Osteoblast (primary cell): ENCODE data around the gene HLF. TPM values are rescaled to one million over a fixed set of nuclear protein-coding genes. Genes with fewer than 3 reads are reported as not detected.

ENCODE experiments used
- DNase-seq: peaks from one replicate; pipeline ENCODE4 v3.0.0; 2011; ENCODE audit warnings: low spot score, mixed read lengths; ENCODE audit not compliant: insufficient read length; ENCODE audit errors: missing footprints
- H2AFZ ChIP-seq: 2 replicates; pipeline ENCODE4 v1.6.0; 2011; ENCODE audit warnings: mild to moderate bottlenecking, low read length
- H3K27ac ChIP-seq: 2 replicates; pipeline ENCODE4 v1.5.1; 2011; ENCODE audit warnings: mild to moderate bottlenecking, low read depth, low read length, moderate library complexity
- H3K27me3 ChIP-seq: 2 replicates; pipeline ENCODE4 v1.6.0; 2012; ENCODE audit warnings: mild to moderate bottlenecking, control low read depth, inconsistent platforms, low read length, moderate library complexity; ENCODE audit not compliant: insufficient read depth
- H3K36me3 ChIP-seq: 2 replicates; pipeline ENCODE4 v1.5.1; 2011; ENCODE audit warnings: mild to moderate bottlenecking, low read length, control low read depth, moderate library complexity; ENCODE audit not compliant: insufficient read depth
- H3K4me1 ChIP-seq: 2 replicates; pipeline ENCODE4 v1.5.1; 2011; ENCODE audit warnings: mild to moderate bottlenecking, low read length, control low read depth, moderate library complexity; ENCODE audit not compliant: insufficient read depth
- H3K4me2 ChIP-seq: 2 replicates; pipeline ENCODE4 v1.6.0; 2011; ENCODE audit warnings: mild to moderate bottlenecking, low read length; ENCODE audit not compliant: insufficient read depth
- H3K4me3 ChIP-seq: fragments of 200-600 bp; sonication (generic); 3 replicates; pipeline ENCODE4 v1.5.1; 2012; ENCODE audit warnings: mild to moderate bottlenecking, low read length, inconsistent platforms; ENCODE audit not compliant: insufficient read depth
- H3K79me2 ChIP-seq: 2 replicates; pipeline ENCODE4 v1.6.0; 2012; ENCODE audit warnings: mild to moderate bottlenecking, low read length, control low read depth, inconsistent platforms; ENCODE audit not compliant: insufficient read depth
- H3K9me3 ChIP-seq: 2 replicates; pipeline ENCODE4 v1.5.1; 2011; ENCODE audit warnings: low read depth, low read length, control low read depth
- H4K20me1 ChIP-seq: 2 replicates; pipeline ENCODE4 v1.6.0; 2012; ENCODE audit warnings: mild to moderate bottlenecking, low read length, control low read depth; ENCODE audit not compliant: insufficient read depth
- total RNA-seq: library from RNA; depleted of rRNA; stranded (reverse); fragments of >200 nt; gene quantifications from 2 replicates; pipeline ENCODE4 v1.2.3, GENCODE V29; 2012
- TF ChIP-seq, protein P1 (sequence below): IDR thresholded peaks from 2 replicates; pipeline ENCODE4 v1.5.1; 2011; ENCODE audit warnings: mild to moderate bottlenecking, low read depth, low read length, moderate library complexity; ENCODE audit errors: extremely low read depth

Gene HLF
- total RNA-seq, 1 donor = under 0.01 TPM

DNA sequence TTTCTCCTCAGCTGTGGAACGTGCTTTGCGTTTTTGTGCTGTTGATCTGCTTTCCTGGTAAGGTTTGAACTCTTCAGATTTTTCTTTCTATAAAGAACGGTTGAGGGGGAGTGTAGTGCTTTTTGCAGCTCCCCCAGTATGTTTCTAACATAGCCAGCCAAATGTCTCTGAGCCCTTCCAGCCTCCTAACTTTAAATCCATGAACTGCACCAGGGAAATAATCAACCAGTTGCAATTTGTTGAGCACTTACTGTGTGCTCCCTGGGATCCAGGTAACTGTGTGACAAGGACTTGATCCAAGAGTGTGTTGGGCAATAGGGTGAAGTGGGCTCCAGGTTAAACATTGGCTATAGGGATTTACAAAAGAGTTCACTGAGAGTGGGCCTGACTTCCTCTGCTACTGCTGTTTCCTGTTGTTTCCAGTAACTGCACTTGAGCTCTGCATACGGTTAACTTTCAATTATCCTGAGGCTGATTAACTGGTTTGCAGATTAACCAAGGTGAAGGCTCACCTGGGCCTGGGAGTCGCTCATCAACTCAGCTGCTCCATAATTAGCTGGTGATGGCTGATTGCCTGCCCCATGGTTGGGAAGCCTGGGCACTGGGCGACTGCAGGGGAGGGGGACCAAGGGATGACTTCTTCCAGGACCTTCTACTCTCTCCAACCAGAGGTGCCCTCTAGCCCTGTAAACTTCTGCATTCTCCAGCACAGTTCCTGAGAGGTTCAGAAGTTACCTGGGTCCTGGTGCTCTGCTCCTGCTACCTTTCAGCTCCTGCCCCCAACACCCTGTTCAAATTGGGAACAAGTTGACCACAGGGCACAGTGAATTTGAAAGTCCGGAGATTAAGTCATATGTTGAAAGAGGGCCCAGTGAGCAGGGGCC is 19.5 kb downstream of the HLF start:
- Histone ChIP-seq H3K36me3 (no peaks in the 10 kb centered on the region), H3K27ac (no peak overlapping the region), H3K4me1 (peaks cover 22% of the 10 kb centered on the region), H3K27me3 (no peaks in the 10 kb centered on the region), H4K20me1 (no peaks in the 10 kb centered on the region), H2AFZ (no peak overlapping the region), H3K79me2 (no peaks in the 10 kb centered on the region), H3K9me3 (no peaks in the 10 kb centered on the region), H3K4me2 (no peak overlapping the region), H3K4me3 (no peak overlapping the region)
- no peak for DNase-seq
- TF ChIP-seq, protein P1, sequence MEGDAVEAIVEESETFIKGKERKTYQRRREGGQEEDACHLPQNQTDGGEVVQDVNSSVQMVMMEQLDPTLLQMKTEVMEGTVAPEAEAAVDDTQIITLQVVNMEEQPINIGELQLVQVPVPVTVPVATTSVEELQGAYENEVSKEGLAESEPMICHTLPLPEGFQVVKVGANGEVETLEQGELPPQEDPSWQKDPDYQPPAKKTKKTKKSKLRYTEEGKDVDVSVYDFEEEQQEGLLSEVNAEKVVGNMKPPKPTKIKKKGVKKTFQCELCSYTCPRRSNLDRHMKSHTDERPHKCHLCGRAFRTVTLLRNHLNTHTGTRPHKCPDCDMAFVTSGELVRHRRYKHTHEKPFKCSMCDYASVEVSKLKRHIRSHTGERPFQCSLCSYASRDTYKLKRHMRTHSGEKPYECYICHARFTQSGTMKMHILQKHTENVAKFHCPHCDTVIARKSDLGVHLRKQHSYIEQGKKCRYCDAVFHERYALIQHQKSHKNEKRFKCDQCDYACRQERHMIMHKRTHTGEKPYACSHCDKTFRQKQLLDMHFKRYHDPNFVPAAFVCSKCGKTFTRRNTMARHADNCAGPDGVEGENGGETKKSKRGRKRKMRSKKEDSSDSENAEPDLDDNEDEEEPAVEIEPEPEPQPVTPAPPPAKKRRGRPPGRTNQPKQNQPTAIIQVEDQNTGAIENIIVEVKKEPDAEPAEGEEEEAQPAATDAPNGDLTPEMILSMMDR = no peak

DNA sequence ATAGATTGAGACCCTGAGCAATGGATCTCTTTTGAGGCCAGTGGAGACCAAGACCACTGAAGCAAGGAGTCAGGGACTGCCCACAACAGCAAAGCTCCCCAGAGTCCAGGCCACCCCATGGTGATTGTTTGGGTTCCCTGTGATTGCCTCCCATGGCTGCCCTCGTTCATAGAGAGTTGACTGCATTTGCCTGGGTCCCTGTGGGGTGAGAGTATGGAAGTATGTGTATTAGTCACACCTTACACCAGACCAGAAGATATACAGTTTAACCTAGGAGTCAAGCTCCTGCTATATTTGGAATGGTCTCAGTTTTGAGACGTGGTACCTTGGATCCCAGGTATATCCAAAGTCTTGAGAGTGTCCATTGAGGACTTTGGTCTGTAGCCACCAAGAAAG is 20.2 kb downstream of the HLF start:
- Histone ChIP-seq H3K36me3 (no peaks in the 10 kb centered on the region), H2AFZ (no peak overlapping the region), H3K27ac (no peak overlapping the region), H3K4me3 (no peak overlapping the region), H3K4me2 (no peak overlapping the region), H3K79me2 (no peaks in the 10 kb centered on the region), H3K9me3 (no peaks in the 10 kb centered on the region), H3K27me3 (no peaks in the 10 kb centered on the region), H4K20me1 (no peaks in the 10 kb centered on the region), H3K4me1 (peaks cover 22% of the 10 kb centered on the region)
- DNase-seq = no peak
- TF ChIP-seq, protein P1 = no peak

DNA sequence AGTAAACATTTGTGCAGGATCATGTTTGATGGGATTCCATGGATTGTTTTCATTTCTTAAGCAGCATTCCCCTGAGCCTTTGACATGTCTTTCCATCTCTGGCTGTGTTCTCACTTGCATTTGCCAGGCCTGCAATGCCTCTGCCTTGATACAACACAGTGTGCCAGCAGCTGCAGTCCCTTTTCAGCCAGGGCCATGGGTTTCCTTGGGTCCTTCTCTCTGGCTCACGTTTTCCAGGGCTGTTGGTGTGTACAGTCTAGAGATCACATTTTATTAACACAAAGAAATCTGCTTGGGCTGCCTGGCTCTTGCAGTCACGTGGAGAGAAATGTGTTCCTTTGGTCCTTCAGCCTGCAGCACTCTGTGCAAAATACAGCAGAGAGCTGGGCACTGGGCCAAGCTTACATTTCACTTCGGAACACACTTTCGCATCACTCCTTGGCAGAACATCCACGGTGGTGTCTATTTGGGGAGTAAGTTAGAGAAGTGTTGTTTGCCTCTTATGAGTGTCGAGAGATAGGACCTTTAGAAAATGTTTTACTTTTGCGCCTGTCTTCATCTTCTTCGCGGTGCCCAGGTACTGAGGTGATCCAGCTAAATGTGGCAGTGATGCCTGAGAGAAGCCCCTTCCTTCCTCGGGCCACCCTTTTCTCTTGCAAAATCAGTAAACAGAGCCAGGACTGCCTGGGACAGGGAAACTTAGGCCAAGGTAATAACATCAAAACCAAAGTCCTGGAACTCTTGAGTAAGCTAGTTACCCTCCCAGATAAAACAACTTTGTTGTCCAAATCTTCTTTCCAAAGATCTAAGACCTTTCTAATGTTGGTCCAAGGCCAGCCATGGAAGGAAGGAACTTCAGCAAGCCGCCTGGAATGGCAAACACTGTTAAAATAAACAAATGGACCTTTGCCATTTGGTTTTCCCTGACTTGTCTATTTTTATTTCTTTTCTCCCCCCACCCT is 20.9 kb downstream of the HLF start:
- Histone ChIP-seq H3K27me3 (no peaks in the 10 kb centered on the region), H3K4me1 (peaks cover 22% of the 10 kb centered on the region), H3K36me3 (no peaks in the 10 kb centered on the region), H3K79me2 (no peaks in the 10 kb centered on the region), H3K27ac (no peak overlapping the region), H3K9me3 (no peaks in the 10 kb centered on the region), H3K4me2 (no peak overlapping the region), H3K4me3 (no peak overlapping the region), H4K20me1 (no peaks in the 10 kb centered on the region), H2AFZ (no peak overlapping the region)
- TF ChIP-seq, protein P1 = no peak
- DNase-seq = no peak
